H1 (cell line): ENCODE results near the gene VAPB. TPM values are rescaled to one million over a fixed set of nuclear protein-coding genes. Genes with fewer than 3 reads are reported as not detected.

Experiments
- CHD7 ChIP-seq: fragments of 300-600 bp; sonication (generic); IDR thresholded peaks from 2 replicates; pipeline ENCODE4 v1.7.1; 2012; ENCODE audit warnings: low read length, moderate library complexity, mild to moderate bottlenecking, inconsistent platforms; ENCODE audit not compliant: insufficient replicate concordance
- EZH2 ChIP-seq: fragments of 200-600 bp; sonication (generic); IDR thresholded peaks from 2 replicates; pipeline ENCODE4 v1.7.1; 2012; ENCODE audit warnings: low read depth, mild to moderate bottlenecking, moderate library complexity, low read length, inconsistent platforms; ENCODE audit not compliant: severe bottlenecking
- SAP30 ChIP-seq: fragments of 300-600 bp; sonication (generic); IDR thresholded peaks from 2 replicates; pipeline ENCODE4 v1.7.1; 2012; ENCODE audit warnings: low read length, moderate library complexity, mild to moderate bottlenecking, inconsistent platforms; ENCODE audit not compliant: insufficient read depth, insufficient replicate concordance
- SP1 ChIP-seq: IDR thresholded peaks from 2 replicates; pipeline ENCODE4 v1.6.1; 2011; ENCODE audit warnings: low read depth, low read length
- polyA plus RNA-seq, 7 experiments: library from polyadenylated mRNA; depleted of rRNA in 3 of 7; stranded (reverse) in 5 of 7; unstranded in 2 of 7; fragments of >200 nt in 5 of 7; fragments of 200-250 nt in 2 of 7; gene quantifications; 1 replicate in 5 of 7; 2 replicates in 1 of 7; 4 replicates in 1 of 7; pipeline versions ENCODE4 v1.2.1 to v1.2.3, GENCODE V29; 2011 to 2013; ENCODE audit warnings: missing spikeins in 2 of 7, mixed read lengths in 2 of 7
- total RNA-seq: library from RNA; stranded (reverse); fragmentation: NEBNext Ultra II Directional; extraction: Animal tissue kit (Norgen Biotek cat#: 25700); gene quantifications from 2 replicates; pipeline ENCODE4 v1.2.1, GENCODE V29; 2021

The VAPB gene
- total and polyA plus RNA-seq, 2 of the 8 experiments (the other 6 are each of a cell fraction or from before 2014, with no cell fraction given): 24.4 to 62.8 TPM

- TF ChIP-seq SAP30: no peak
- TF ChIP-seq EZH2: no peak
- TF ChIP-seq CHD7: no peak
- no peak for TF ChIP-seq SP1
Measured at GRCh38 chr20:58377766-58378401, 11.1 kb upstream of the VAPB start (continued).
